Chondrocyte (in vitro differentiated cells): ENCODE measurements around the gene MANSC1. TPM values are rescaled to one million over a fixed set of nuclear protein-coding genes. Genes with fewer than 3 reads are reported as not detected.

Experiments used
- DNase-seq: peaks from one replicate; pipeline ENCODE4 v3.0.0; 2021; ENCODE audit warnings: mixed read lengths, low spot score
- H3K27ac Mint-ChIP-seq: one replicate; pipeline ENCODE4 v1.8.0; 2021; ENCODE audit warnings: mild to moderate bottlenecking, moderate library complexity, mixed read lengths; ENCODE audit not compliant: unreplicated experiment
- H3K27me3 Mint-ChIP-seq: 2 replicates; pipeline ENCODE4 v1.8.0; 2021; ENCODE audit warnings: low read depth, mixed read lengths
- H3K36me3 Mint-ChIP-seq: 2 replicates; pipeline ENCODE4 v1.8.0; 2021; ENCODE audit warnings: low read depth, mixed read lengths
- H3K4me1 Mint-ChIP-seq: 2 replicates; pipeline ENCODE4 v1.8.0; 2021; ENCODE audit warnings: low read depth, mild to moderate bottlenecking, mixed read lengths
- H3K4me3 Mint-ChIP-seq: one replicate; pipeline ENCODE4 v1.8.0; 2021; ENCODE audit warnings: mild to moderate bottlenecking, moderate library complexity, mixed read lengths; ENCODE audit not compliant: unreplicated experiment
- H3K9me3 Mint-ChIP-seq: 2 replicates; pipeline ENCODE4 v1.8.0; 2021; ENCODE audit warnings: low read depth, mixed read lengths
- total RNA-seq: library from RNA; stranded (reverse); gene quantifications from 3 replicates; pipeline ENCODE4 v1.2.1, GENCODE V29; 2021
- TF ChIP-seq, protein P1 (sequence below): fragments of 200-600 bp; sonication (generic); IDR thresholded peaks from 2 replicates; pipeline ENCODE4 v1.5.0; 2021; ENCODE audit warnings: antibody characterized with exemption, mild to moderate bottlenecking, moderate library complexity

The MANSC1 gene
- total RNA-seq, 1 donor from 2014 or later = 12.0 TPM

- Mint-ChIP-seq H3K4me1 (peaks cover 23% of the 10 kb centered on the region), H3K9me3 (peaks cover 2% of the 10 kb centered on the region), H3K27ac (no peak overlapping the region), H3K27me3 (no peaks in the 10 kb centered on the region), H3K4me3 (no peak overlapping the region), H3K36me3 (no peaks in the 10 kb centered on the region)
- TF ChIP-seq, protein P1, sequence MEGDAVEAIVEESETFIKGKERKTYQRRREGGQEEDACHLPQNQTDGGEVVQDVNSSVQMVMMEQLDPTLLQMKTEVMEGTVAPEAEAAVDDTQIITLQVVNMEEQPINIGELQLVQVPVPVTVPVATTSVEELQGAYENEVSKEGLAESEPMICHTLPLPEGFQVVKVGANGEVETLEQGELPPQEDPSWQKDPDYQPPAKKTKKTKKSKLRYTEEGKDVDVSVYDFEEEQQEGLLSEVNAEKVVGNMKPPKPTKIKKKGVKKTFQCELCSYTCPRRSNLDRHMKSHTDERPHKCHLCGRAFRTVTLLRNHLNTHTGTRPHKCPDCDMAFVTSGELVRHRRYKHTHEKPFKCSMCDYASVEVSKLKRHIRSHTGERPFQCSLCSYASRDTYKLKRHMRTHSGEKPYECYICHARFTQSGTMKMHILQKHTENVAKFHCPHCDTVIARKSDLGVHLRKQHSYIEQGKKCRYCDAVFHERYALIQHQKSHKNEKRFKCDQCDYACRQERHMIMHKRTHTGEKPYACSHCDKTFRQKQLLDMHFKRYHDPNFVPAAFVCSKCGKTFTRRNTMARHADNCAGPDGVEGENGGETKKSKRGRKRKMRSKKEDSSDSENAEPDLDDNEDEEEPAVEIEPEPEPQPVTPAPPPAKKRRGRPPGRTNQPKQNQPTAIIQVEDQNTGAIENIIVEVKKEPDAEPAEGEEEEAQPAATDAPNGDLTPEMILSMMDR = no peak
- DNase-seq = no peak
Measured at GRCh38 chr12:12380949-12381593, 31.0 kb upstream of the MANSC1 start.

DNA sequence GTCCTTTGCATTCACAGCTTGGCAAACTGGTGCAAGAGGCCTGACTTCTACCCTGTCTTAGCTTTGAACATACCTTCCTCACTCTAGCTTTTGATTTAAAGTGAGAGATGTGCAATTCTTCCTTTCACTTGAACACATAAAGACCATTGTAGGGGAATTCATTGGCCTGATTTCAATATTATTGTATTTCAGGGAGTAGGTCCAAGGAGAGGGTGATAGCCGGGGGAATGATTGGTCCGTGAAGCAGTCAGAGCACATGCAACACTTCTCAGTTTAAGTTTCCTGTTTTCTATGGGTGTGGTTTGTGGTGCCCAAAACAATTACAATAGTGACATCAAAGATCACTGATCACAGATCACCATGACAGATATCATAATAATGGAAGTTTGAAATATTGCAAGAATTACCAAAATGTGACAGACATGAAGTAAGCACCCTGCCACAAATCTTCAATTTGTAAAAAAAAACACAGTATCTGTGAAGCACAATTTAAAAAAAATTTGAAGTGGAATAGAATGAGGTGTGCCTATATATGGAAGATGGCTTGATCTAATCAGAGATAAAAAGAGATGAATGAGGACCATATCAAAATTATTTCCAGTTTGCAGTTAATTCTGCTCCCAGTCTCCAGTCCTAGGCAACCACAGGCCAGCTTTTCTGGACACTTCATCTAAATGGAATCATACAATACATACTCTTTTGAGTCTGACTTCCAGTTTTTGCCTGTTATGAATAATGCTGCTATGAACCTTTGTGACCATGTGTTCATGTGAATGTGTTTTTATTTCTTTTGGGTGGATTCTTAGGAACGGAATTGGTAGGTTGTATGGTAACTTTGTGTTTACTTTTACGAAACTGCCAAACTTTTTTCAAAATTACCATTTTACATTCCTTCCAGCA lies 30.0 kb upstream of the MANSC1 start:
- Mint-ChIP-seq H3K9me3 (peaks cover 2% of the 10 kb centered on the region), H3K27ac (no peak overlapping the region), H3K27me3 (no peaks in the 10 kb centered on the region), H3K36me3 (no peaks in the 10 kb centered on the region), H3K4me1 (peaks cover 20% of the 10 kb centered on the region), H3K4me3 (no peak overlapping the region)
- TF ChIP-seq, protein P1 = no peak
- no peak for DNase-seq

DNA sequence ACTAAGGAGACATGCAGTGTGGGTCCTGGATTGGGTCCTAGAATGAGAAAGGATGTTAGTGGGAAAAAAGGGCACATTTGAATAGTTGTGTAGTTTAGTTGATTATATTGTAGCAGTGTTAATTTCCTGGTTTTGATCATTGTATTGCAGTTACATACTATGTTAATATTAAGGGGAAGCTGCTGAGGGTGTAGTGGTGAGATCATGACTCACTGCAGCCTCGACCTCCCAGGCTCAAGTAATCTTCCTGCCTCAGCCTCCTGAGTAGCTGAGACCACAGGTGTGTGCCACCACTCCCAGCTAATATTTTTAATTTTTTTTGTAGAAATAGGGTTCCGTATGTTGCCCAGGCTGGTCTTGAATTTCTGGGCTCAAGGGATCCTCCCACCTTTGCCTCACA lies 28.6 kb upstream of the MANSC1 start:
- no peak overlapping the region for H3K27ac Mint-ChIP-seq
- peaks cover 2% of the 10 kb centered on the region for H3K9me3 Mint-ChIP-seq
- TF ChIP-seq, protein P1 = no peak
- DNase-seq = no peak
- H3K36me3 Mint-ChIP-seq = peaks cover 1% of the 10 kb centered on the region
- no peak overlapping the region for H3K4me3 Mint-ChIP-seq
- no peaks in the 10 kb centered on the region for H3K27me3 Mint-ChIP-seq
- peaks cover 10% of the 10 kb centered on the region for H3K4me1 Mint-ChIP-seq

- Mint-ChIP-seq H3K27me3 (no peaks in the 10 kb centered on the region), H3K4me3 (no peak overlapping the region), H3K36me3 (peaks cover 2% of the 10 kb centered on the region), H3K27ac (no peak overlapping the region), H3K9me3 (no peaks in the 10 kb centered on the region), H3K4me1 (peaks cover 10% of the 10 kb centered on the region)
- no peak for DNase-seq
- TF ChIP-seq, protein P1 = peak; percentile 90
Measured at GRCh38 chr12:12376646-12377448, 26.8 kb upstream of the MANSC1 start.
